B cell (primary cell): ENCODE data around the gene N4BP2L2.

Source experiments
- EZH2 ChIP-seq: IDR thresholded peaks from 2 replicates; pipeline ENCODE4 v1.6.1; 2012; ENCODE audit warnings: borderline replicate concordance, low read depth, mild to moderate bottlenecking, moderate library complexity, low read length; ENCODE audit not compliant: insufficient read depth, poor library complexity, severe bottlenecking
- TF ChIP-seq, protein P1 (sequence below): fragments of 200-600 bp; IDR thresholded peaks from one replicate; pipeline ENCODE4 v1.8.0; 2022; ENCODE audit warnings: antibody characterized with exemption, mild to moderate bottlenecking

DNA sequence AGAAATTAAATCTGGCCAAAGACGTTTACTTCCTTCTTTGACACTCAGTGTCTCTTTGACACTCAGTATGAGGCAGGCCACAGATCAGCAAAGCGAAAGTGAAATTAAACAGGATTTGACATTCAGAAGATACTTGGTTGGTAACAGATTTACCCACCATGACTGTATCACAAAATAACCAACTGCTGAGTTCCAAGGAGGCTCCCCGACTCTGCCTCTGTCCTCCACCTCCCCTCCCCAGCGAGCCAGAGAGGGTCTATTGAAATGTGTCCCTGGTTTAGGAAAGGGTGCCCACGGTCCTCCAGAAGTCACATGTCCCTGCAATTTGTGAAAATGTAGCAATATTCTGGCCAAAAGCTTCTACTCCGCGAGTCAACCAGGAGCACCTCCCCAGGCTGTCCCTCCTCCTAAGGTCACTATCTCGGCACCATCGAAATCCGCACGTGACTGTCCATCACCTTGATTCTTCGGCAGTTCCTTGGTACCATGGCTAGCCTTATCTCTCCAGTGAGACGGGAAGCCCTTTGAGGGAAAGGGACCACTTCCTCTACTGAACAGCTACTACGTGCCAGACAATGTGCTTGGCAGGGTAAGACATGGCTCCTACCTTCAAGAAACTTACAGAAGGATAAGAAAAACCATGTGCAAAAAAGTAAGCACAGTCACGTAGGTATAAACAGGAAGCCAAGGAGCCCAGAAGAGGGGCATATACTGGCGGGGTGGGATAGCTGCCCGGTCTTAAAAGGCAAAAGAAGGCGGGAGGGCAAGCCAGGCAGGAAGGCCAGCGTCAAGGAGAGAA lies 112.2 kb downstream of the N4BP2L2 start:
- TF ChIP-seq, protein P1, sequence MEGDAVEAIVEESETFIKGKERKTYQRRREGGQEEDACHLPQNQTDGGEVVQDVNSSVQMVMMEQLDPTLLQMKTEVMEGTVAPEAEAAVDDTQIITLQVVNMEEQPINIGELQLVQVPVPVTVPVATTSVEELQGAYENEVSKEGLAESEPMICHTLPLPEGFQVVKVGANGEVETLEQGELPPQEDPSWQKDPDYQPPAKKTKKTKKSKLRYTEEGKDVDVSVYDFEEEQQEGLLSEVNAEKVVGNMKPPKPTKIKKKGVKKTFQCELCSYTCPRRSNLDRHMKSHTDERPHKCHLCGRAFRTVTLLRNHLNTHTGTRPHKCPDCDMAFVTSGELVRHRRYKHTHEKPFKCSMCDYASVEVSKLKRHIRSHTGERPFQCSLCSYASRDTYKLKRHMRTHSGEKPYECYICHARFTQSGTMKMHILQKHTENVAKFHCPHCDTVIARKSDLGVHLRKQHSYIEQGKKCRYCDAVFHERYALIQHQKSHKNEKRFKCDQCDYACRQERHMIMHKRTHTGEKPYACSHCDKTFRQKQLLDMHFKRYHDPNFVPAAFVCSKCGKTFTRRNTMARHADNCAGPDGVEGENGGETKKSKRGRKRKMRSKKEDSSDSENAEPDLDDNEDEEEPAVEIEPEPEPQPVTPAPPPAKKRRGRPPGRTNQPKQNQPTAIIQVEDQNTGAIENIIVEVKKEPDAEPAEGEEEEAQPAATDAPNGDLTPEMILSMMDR, result no peak
- TF ChIP-seq EZH2, result no peak
